GM20431 (cell line): ENCODE data around the gene USP44.

Source experiments
- in situ Hi-C: fragments of 300-500 bp; cut with MseI, MboI; formaldehyde crosslinking; loops from one replicate; pipeline ENCODE4 v1.15.0; 2020; ENCODE audit warnings: low sequenced_read_pairs; ENCODE audit not compliant: unreplicated experiment

USP44 gene

DNA sequence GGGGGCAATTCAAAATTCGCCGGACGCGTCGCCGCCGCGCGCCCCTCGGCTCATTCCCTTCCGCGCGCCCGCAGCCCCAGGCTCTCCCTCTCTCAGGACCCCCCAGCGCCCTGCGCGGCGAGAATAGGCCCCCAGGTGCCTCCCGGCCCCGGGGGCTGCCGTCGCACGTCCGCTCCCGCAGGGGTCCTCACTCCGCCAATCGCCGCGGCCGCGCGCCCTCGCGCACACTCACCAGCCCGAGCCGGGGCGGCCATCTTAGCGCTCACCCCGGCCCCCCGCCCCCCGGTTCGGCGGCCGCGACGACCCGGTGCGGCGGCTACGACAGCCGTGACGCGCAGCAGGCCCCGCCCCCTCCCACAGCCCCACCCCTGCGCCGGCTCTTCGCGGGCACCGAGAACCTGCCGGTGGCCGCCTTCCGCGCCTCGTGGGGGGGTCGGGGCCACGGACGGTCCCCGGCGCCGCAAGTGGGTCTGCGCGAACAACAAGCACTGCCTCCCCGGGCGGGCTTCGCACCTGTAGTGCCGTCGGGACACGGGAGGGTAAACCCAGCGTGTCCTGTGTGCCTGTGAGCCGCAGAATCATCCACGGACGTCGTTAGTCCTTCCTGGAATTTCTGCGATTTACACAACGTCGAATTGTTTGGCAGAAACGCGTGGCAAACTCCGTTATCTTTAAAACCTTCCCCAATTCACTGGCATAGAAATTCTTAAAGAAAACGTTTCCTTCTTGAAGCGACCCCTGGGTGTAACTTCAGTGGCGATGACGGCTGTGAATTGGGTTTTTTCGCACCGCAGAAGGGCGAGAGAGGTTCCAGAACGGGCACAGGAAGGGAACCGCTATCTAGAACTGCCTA, 2.5 kb downstream of the USP44 start:
- in situ Hi-C loops = no loop called here

DNA sequence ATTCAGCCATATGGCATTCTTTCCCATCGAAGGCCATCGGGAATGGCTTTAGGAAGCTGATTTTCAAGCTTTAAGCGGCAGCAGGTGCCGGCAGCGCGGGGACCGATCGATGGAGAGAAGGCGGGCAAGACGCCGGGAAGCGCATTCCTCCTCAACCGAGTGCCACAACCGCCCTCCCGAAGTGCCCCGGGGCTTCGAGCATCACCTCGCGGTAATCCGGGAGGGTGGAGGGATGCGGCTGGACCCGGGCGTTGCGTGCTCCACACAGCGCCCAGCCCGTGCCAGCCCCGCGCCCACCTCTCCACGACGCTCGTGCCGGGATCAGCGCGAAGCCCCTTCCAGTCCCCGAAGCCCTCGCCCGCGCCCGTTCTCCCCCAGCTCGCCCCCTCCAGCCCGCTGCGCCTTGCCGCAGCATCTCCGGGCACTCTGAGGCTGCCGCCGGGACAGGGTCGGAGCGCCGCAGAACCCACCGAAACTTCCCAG, 3.2 kb downstream of the USP44 start:
- in situ Hi-C loops = no loop called here

DNA sequence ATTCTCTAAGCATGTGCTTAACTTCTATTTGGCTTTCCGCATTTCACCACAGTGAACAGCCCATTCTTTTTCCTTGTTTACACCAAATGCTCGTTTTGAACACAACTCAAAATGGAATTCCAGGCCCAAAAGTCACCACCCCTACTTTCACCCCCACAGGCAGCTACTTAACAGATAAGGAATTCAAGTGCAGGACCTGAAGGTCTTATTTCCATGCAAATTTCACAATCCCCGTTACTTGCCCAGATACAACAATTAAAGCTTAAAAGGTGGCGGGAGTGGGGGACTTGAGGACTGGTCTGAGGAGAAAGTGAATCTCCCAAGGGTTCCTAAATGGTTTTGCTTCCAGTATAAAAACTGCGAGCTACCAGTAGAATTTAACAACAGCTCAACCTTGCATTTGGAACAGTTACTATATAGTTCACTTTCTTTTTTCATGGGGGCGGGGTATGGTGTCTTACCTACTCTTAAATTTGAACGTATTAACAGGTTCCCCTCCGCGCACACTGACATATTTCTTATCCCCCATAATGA, 3.7 kb downstream of the USP44 start:
- in situ Hi-C loops = no loop called here

DNA sequence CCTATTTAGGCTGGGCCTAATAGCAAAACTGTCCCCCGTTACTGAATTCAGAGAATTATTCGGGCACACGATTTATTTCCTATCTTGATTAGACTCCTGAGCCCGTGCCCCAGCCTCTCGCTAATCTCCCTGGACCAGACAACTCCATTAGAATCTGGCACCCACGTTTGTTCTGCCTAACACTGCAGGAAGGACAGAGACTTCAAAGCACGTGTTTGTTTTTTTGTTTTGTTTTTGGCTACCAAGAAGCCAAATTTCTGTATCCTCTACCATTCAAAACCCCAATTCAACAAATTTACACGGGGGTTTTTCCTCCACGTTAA, 4.8 kb downstream of the USP44 start:
- in situ Hi-C loops = no loop called here

DNA sequence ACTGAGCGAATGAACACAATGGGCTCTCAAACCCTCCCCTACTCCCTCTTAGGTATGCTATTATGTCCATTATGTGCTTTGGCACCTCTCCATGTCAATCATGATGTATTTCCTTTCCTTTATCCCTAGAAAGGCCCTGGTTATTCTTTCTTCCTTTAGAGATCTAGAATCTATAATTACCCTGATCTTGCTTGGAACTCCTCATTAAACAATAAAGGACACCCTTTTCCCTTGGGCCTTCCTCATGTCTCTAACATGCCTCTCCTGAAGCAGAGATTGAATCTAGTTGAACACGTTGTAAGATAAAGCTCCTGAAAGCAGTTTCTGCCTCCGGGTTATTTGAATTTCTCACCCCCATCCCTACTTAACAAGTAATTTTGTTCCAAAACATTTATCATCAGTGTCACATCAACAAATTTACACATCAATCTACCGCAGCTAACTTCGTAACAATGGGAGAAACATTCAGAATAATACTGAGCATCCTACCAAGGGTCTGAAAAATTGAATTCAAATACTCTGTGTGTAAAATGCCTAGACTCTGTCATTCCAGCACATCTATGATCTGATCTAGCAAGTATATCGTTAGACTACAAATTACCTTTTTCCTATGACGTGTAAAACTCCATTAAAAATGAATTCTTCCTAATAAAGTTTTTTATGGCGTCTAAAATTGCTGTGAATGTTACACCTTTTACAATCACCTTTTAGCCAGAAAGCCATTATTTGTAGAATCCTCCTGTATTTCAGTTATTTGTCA, 5.4 kb downstream of the USP44 start:
- in situ Hi-C loops = no loop called here

DNA sequence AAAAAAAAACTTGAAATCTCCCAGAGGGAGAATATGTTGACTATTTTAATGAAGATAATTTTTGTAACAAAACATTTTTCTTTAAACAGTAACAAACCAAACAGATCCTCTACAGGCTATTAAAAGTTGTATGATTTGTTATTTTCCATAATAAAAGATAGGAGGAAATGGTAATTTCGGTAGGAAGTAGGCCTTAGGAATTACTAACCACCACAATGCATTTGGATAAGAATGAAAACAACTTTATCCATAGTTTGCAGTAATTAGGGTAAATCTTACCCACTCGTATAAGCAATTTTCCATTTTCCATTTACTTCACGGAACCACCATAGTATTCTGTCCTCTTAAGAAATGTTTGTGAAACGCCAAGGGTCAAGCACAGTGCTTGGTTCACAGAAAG, 6.0 kb downstream of the USP44 start:
- in situ Hi-C loops = no loop called here

DNA sequence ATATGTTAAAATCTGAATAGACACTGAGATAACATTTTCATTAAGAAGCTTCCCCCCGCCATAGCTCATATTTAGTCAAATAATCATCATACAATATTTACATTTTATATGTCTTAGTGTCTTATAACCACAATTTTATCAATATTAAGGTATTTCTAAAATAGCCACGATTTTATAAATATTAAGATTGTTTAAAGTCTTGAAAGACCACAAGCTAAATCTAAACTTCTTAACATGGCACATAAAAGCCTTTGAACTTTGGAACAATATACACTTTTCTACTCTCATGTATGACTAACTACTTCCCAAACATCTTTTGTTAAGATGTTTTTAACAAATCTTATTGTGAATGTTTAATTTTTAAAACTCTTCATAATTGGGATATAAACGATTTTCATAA, 6.5 kb downstream of the USP44 start:
- in situ Hi-C loops = no loop called here

DNA sequence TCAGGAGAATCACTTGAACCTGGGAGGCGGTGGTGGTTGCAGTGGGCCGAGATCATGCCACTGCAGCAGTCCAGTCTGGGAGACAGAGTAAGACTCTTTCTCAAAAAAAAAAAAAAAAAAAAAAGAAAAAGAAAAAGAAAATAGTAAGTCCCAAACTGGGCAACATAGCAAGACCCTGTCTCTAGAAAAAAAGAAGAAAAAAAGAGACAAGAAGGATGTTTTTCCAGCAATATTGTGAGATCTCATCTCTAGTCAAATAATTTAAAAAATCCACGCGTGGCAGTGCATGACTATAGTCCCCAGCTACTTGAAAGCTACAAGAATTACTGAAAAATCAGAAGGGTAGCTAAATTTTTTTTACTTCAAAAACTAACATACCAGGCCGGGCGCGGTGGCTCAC, 8.0 kb downstream of the USP44 start:
- in situ Hi-C loops = no loop called here

DNA sequence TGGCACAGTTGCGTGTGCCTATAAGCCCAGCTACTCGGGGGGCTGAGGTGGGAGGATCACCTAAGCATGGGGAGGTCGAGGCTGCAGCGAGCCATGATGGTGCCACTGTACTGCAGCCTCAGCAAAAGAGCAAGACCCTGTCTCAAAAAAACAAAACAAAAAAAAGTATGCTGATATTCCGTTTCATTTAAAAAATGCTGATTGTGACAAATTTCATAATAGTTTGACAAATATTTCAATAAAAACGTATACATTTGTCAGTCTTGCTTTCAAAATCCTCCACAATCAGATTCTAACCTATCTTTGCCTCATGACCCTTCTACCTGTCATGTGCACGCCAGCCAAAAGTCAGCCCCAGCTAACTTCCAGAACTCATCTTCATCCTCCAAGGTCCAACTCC, 9.8 kb downstream of the USP44 start:
- in situ Hi-C loops = no loop called here

DNA sequence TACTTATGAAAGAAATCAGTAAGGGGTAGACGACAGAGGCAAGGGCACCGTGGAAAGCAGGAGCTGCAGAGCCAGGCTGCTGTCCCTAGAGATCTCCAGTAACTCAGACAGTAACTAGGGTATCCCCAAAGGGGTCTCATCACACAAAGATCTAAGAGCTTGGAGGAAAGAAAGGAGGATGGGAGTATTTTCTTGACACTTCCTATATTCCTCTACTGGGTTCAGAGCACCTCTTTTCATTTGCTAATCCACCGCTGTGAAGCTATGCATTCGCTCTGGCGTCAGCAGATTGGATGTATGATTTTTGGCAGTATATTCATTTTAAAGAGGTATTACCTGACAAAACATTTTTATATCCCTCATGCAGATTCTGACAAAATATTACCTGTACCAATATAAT, 12.6 kb downstream of the USP44 start:
- in situ Hi-C loops = loop anchor here (10.0 kb wide), 1 partner anchor 424 kb away; no protein-coding TSS in a partner anchor

DNA sequence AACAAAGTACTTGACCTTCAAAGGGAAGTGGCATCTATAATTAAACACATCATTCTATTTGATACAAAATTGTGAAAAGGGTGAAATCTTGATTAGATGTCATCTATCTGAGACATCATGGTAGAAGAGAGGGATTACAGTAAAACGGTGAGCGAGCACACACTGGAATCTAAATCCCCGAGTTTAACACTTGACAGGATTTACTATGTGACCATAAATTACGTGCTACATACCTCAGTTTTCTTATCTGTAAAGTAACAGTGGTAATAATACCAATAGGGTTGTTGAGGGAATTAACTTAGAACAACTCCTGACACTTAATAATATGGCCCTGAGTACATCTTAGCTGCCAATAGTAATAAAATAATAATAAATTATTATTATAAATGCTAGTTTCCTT, 13.3 kb downstream of the USP44 start:
- in situ Hi-C loops = loop anchor here (10.0 kb wide), 1 partner anchor 423 kb away; no protein-coding TSS in a partner anchor

DNA sequence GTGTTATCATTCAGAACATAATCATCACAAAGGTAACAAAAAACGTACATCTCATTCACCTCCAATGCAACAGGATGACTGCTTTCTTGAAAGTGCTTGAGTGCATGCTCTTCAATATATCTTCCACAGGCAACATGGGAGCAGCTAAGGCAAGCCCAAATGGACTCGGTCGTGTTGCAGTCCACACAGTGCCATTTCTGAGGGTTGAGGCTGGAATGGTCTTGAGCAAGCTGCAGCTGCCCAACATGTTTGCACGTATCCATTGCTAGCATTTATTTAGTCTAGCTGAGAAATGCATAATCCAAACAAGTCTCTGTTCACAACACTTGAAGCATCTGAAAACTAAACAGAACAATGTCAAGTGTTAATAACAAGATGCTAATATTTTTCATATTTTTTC, 17.3 kb downstream of the USP44 start:
- in situ Hi-C loops = loop anchor here (10.0 kb wide), 1 partner anchor 419 kb away; no protein-coding TSS in a partner anchor

DNA sequence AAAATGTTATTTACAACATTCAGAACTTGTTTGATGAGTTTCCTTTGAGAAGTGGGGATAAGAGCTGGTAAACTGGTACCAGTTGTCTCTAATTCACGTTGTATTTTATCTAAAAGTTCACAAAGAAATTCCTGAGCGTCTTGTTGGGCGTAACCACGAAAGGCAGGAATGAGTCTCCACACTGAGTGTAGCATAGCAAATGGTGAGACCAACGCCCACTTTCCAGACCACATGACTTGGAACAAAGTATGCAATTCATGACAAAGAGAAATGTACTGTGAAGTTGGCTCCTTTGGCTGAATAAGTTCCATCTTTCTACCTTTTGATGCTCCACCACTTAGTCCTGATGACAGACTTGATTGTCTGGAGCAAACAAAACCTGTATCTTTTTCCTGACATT, 18.4 kb downstream of the USP44 start:
- in situ Hi-C loops = loop anchor here (10.0 kb wide), 1 partner anchor 418 kb away; no protein-coding TSS in a partner anchor

DNA sequence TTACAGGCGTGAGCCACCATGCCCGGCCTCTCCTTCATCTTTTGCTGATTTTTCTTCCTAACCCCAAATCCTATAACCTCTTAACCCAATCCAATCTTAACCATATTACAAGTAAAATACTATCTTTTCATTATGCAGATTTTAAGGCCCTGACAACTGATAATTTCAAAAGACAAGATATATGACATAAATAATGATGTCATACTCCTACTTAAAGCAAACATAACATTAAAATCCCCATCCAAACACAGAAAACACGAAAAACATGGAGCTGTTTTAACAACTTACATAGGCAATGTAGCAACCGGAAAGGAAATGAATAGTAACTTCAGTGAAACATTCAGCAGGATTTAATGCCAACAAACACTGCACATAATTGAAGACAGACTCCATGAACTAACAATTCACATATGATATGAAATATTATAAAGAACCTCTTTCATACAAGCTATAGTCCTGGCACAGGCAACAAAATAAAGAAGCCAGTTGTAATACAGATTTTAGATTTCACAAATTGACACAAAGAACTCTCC, 21.5 kb downstream of the USP44 start:
- in situ Hi-C loops = loop anchor here (10.0 kb wide), 1 partner anchor 415 kb away; no protein-coding TSS in a partner anchor

DNA sequence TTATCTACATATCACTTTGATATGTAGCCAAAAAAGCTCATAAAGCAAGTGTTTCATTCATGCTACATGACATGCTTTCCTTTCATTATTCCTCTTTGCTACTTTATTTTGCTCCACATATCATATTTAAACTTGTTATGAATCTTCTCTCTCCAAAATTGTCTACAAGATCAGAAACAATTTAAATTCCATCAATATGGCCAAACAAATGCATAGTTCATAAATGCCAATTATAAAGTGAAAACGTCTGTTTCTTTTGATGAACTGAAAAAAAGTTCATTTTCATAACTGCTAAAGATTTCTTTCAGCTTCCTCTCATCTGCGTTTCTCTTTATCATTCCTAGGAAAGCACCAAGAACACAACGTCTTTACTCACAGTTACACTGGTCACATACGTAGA, 22.8 kb downstream of the USP44 start:
- in situ Hi-C loops = no loop called here

DNA sequence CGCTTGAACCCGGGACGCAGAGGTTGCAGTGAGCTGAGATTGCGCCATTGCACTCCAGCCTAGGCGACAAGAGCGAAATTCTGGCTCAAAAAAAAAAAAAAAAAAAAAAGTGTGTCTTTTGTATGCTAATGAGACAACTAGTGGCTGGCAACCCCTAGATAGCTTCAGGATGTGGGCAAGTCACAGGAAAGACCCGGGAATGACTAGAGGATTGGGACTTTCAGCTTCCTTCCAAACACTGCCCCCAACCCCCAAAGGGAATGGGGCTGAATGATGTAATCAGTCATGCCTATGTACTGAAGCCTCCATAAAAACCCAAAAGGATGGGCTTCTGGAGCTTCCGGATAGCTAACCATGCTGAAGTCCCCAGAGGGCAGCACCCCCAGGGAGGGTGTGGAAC, 28.6 kb downstream of the USP44 start:
- in situ Hi-C loops = no loop called here

DNA sequence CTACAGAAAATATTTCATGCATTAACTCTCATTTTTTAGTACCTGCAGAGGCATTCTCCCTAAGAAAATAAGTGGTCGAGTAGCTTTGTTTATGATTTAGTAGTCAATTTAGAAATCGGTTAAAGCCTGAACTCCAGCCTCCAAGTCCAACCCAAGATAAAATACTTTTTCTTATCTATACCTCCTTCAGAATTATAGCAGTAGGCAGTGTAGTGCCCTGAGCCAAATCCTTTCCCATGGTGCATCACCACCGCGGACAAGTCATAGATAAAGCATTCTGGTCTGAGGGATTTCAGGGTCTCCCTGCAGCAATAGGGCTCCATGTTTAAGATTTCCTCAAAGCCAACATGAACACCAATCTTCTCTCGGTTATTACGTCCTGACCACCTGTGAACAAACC, 30.5 kb downstream of the USP44 start:
- in situ Hi-C loops = no loop called here

DNA sequence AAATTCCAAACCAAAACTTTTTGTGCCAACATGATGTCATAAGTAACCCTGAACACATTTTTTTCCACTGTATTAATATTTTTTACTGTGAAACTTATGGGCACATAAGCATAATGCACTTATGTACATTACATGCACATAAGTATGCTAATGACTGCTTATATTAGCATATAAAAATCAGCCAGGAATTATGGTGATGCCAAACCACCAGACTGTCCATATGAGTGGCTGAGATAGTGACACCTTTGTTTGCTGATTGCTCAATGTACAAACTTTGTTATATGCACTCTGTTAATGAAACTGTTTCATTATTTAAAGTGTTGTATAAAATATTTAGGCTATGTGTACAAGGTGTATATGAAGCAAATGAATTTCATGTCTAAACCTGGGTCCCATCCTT, 32.3 kb downstream of the USP44 start:
- in situ Hi-C loops = no loop called here

DNA sequence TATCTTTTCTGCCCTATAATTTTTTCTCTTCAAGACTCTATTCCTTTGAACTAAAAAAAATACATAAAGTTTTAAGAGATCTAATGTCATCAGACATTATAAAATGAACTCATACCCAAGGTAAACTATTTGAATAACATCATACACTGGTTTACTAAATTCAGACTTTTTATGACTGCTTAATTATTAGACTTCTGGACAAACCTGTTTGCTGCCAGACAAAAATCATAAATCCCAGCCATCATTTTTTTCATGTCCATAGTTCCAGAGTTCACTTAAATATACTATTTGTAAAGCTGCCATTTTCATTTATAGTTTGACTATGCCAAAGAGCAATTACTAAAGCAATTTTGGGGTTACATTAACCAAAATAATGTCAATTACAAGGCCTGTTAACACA, 34.0 kb downstream of the USP44 start:
- in situ Hi-C loops = no loop called here

DNA sequence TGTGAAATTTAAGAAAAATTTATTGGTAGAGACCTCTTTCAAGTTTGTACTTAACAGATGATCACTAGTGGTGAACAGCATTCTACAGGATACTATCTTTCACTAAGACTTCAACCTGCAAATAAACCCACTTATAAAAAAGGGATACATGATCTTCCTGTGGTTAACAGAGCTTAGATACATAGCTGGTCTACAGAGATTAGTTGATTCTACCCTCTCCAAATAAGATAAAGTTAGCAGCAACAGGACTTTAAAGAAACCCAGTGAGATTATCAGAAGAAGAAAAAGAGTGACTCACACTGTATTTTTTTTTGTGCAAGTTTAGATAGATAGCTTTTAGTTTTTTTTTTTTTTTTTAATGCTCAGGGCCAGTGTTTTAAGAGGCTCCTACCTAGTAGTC, 34.5 kb downstream of the USP44 start:
- in situ Hi-C loops = no loop called here

DNA sequence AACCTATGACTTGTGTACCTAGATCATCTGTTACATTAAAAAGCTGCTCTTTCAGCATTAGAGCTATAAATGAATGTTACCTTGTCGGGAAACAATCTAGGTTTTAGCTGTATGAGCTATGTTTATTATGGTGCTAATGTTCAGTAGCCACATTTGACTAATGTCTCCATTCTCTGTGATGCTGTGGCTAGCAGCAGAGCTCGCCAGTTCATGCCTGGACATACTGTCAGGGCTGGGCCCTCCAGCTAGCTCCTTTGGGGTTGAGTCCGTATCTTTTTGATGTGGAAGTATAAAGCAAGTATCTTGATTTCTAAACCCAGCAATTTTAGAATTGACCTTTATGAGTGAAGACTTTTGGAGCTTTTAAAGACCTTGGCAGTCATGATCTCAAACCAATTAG, 36.1 kb downstream of the USP44 start:
- in situ Hi-C loops = no loop called here
